BLaER1 treated with 17β-estradiol and CSF1 and Interleukin-3, amounts not matched to agents 10 nM and 100 nM (cell line): ENCODE measurements around the gene ZSCAN4.

Source experiments
- H3K27ac ChIP-seq, 11 experiments: shearing (Covaris generic); formaldehyde crosslinking; 2 replicates each; pipeline ENCODE4 v1.8.1; 2022
- H3K27me3 ChIP-seq, 11 experiments: shearing (Covaris generic); formaldehyde crosslinking; 2 replicates each; pipeline ENCODE4 v1.8.1; 2022
- H3K36me3 ChIP-seq, 11 experiments: shearing (Covaris generic); formaldehyde crosslinking; 2 replicates each; pipeline ENCODE4 v1.8.1; 2022
- H3K4me1 ChIP-seq, 10 experiments: shearing (Covaris generic); formaldehyde crosslinking; 2 replicates each; pipeline ENCODE4 v1.8.1; 2022
- H3K4me2 ChIP-seq, 11 experiments: shearing (Covaris generic); formaldehyde crosslinking; 2 replicates each; pipeline ENCODE4 v1.8.1; 2022
- H3K4me3 ChIP-seq, 10 experiments: shearing (Covaris generic); formaldehyde crosslinking; 2 replicates each; pipeline ENCODE4 v1.8.1; 2022
- H3K9ac ChIP-seq, 11 experiments: shearing (Covaris generic); formaldehyde crosslinking; 2 replicates each; pipeline ENCODE4 v1.8.1; 2022
- H3K9me3 ChIP-seq, 11 experiments: shearing (Covaris generic); formaldehyde crosslinking; replicated peaks in 1 of 11; 2 replicates each; pipeline ENCODE4 v1.8.1; 2022
- H4K20me1 ChIP-seq, 11 experiments: shearing (Covaris generic); formaldehyde crosslinking; 2 replicates each; pipeline ENCODE4 v1.8.1; 2022
- Cebpa-rat ChIP-seq, 11 experiments: shearing (Covaris generic); IDR thresholded peaks; 2 replicates each; pipeline ENCODE4 v1.8.1; 2022

Gene ZSCAN4

GRCh38 chr19:57643734-57644133 lies 25.0 kb upstream of the ZSCAN4 start:
- no peak overlapping the region for H3K4me3 ChIP-seq
- peaks cover 49 to 58% (median 53%) of the 10 kb centered on the region in 11 experiments for H3K9me3 ChIP-seq
- no peaks in the 10 kb centered on the region for H4K20me1 ChIP-seq
- TF ChIP-seq Cebpa-rat (IDR thresholded peaks at IDR 0.05), result no peak
- no peak overlapping the region for H3K27ac ChIP-seq
- no peak overlapping the region for H3K4me2 ChIP-seq
- H3K9ac ChIP-seq, result no peak overlapping the region
- no peaks in the 10 kb centered on the region for H3K27me3 ChIP-seq
- H3K4me1 ChIP-seq, result no peaks in the 10 kb centered on the region
- H3K36me3 ChIP-seq, result peaks cover 49 to 60% (median 54%) of the 10 kb centered on the region in 11 experiments

GRCh38 chr19:57648331-57649003 lies 20.3 kb upstream of the ZSCAN4 start:
- H3K4me2 ChIP-seq, result no peak overlapping the region
- peaks cover 8 to 21% (median 15%) of the 10 kb centered on the region in 10 experiments; a peak in 19 of 20 replicates for H3K4me1 ChIP-seq
- H3K36me3 ChIP-seq, result peaks cover 1 to 13% (median 6%) of the 10 kb centered on the region in 11 experiments; a peak in 20 of 22 replicates
- no peak overlapping the region for H3K9ac ChIP-seq
- no peak overlapping the region for H3K27ac ChIP-seq
- no peak for TF ChIP-seq Cebpa-rat (IDR thresholded peaks at IDR 0.05)
- no peaks in the 10 kb centered on the region for H4K20me1 ChIP-seq
- H3K27me3 ChIP-seq, result no peaks in the 10 kb centered on the region
- peaks cover 32 to 56% (median 42%) of the 10 kb centered on the region in 11 experiments for H3K9me3 ChIP-seq
- H3K4me3 ChIP-seq, result no peak overlapping the region

- peaks cover 8 to 21% (median 15%) of the 10 kb centered on the region in 10 experiments; a peak in 19 of 20 replicates for H3K4me1 ChIP-seq
- no peaks in the 10 kb centered on the region for H4K20me1 ChIP-seq
- H3K9me3 ChIP-seq, result peaks cover 39 to 78% (median 57%) of the 10 kb centered on the region in 11 experiments
- peak overlapping the region; percentile 44 to 81 (median 70); a peak in 21 of 22 replicates for H3K4me2 ChIP-seq
- peak overlapping the region in 8 of 11 experiments; percentile 10 to 47 (median 34); a peak in 9 of 22 replicates for H3K27ac ChIP-seq
- peak overlapping the region in 7 of 10 experiments; percentile 1 to 36 (median 11); a peak in 5 of 20 replicates for H3K4me3 ChIP-seq
- no peak for TF ChIP-seq Cebpa-rat (IDR thresholded peaks at IDR 0.05)
- peaks cover 0 to 4% (median 0%) of the 10 kb centered on the region in 11 experiments; a peak in 1 of 22 replicates for H3K36me3 ChIP-seq
- H3K9ac ChIP-seq, result no peak overlapping the region; a peak in 1 of 22 replicates
- no peaks in the 10 kb centered on the region for H3K27me3 ChIP-seq
These were observed 17.1 kb upstream of the ZSCAN4 start for GRCh38 chr19:57651654-57651996.

- H3K9me3 ChIP-seq, result peaks cover 39 to 73% (median 57%) of the 10 kb centered on the region in 11 experiments
- peaks cover 8 to 21% (median 15%) of the 10 kb centered on the region in 10 experiments; a peak in 19 of 20 replicates for H3K4me1 ChIP-seq
- no peak for TF ChIP-seq Cebpa-rat (IDR thresholded peaks at IDR 0.05)
- H3K4me2 ChIP-seq, result no peak overlapping the region
- 0 out of 22 replicates have a peak, but pooled peaks cover 0 to 4% (median 0%) of the 10 kb centered on the region in 11 experiments for H3K36me3 ChIP-seq
- no peaks in the 10 kb centered on the region for H3K27me3 ChIP-seq
- H3K9ac ChIP-seq, result no peak overlapping the region
- H4K20me1 ChIP-seq, result no peaks in the 10 kb centered on the region
- H3K27ac ChIP-seq, result no peak overlapping the region
- H3K4me3 ChIP-seq, result no peak overlapping the region
These were observed 15.0 kb upstream of the ZSCAN4 start for GRCh38 chr19:57653689-57654088.

GRCh38 chr19:57655443-57655842 lies 13.3 kb upstream of the ZSCAN4 start:
- Histone ChIP-seq H3K4me1 (peaks cover 8 to 21% (median 15%) of the 10 kb centered on the region in 10 experiments; a peak in 19 of 20 replicates), H3K4me3 (no peak overlapping the region), H3K36me3 (0 out of 22 replicates have a peak, but pooled peaks cover 0 to 4% (median 0%) of the 10 kb centered on the region in 11 experiments), H3K27me3 (peaks cover 0 to 3% (median 0%) of the 10 kb centered on the region in 11 experiments; a peak in 2 of 22 replicates), H3K27ac (no peak overlapping the region), H4K20me1 (no peaks in the 10 kb centered on the region), H3K4me2 (no peak overlapping the region), H3K9me3 (peaks cover 34 to 57% (median 46%) of the 10 kb centered on the region in 11 experiments), H3K9ac (no peak overlapping the region)
- TF ChIP-seq Cebpa-rat (IDR thresholded peaks at IDR 0.05), result no peak

- TF ChIP-seq Cebpa-rat (IDR thresholded peaks at IDR 0.05), result no peak
- no peak overlapping the region for H3K4me2 ChIP-seq
- peaks cover 3 to 12% (median 7%) of the 10 kb centered on the region in 10 experiments; a peak in 19 of 20 replicates for H3K4me1 ChIP-seq
- peaks cover 0 to 6% (median 0%) of the 10 kb centered on the region in 11 experiments; a peak in 2 of 22 replicates for H3K27me3 ChIP-seq
- H3K36me3 ChIP-seq, result 0 out of 22 replicates have a peak, but pooled peaks cover 0 to 4% (median 0%) of the 10 kb centered on the region in 11 experiments
- H4K20me1 ChIP-seq, result no peaks in the 10 kb centered on the region
- H3K9ac ChIP-seq, result no peak overlapping the region
- H3K4me3 ChIP-seq, result no peak overlapping the region
- no peak overlapping the region for H3K27ac ChIP-seq
- H3K9me3 ChIP-seq, result peaks cover 33 to 48% (median 38%) of the 10 kb centered on the region in 11 experiments
These were observed 12.4 kb upstream of the ZSCAN4 start for GRCh38 chr19:57656346-57656745.

- Histone ChIP-seq H4K20me1 (peaks cover 0 to 6% (median 0%) of the 10 kb centered on the region in 11 experiments; a peak in 1 of 22 replicates), H3K27ac (peak overlapping the region in 1 of 11 experiments; percentile 30; a peak in 1 of 22 replicates), H3K4me2 (peak overlapping the region; percentile 84 to 94 (median 90)), H3K27me3 (peaks cover 31 to 48% (median 40%) of the 10 kb centered on the region in 11 experiments), H3K4me3 (peak overlapping the region; percentile 49 to 73 (median 62)), H3K9ac (peak overlapping the region; percentile 33 to 77 (median 64); a peak in 20 of 22 replicates), H3K4me1 (peaks cover 4 to 15% (median 11%) of the 10 kb centered on the region in 10 experiments; a peak in 13 of 20 replicates), H3K36me3 (no peaks in the 10 kb centered on the region), H3K9me3 (no peaks in the 10 kb centered on the region)
- TF ChIP-seq Cebpa-rat (IDR thresholded peaks at IDR 0.05), result no peak
These were observed 4.2 kb upstream of the ZSCAN4 start for GRCh38 chr19:57664269-57665127.

- no peak overlapping the region for H3K9ac ChIP-seq
- H3K4me2 ChIP-seq, result peak overlapping the region in 1 of 11 experiments; percentile 88; a peak in 1 of 22 replicates
- no peak for TF ChIP-seq Cebpa-rat (IDR thresholded peaks at IDR 0.05)
- H3K9me3 ChIP-seq, result no peaks in the 10 kb centered on the region
- H4K20me1 ChIP-seq, result peaks cover 0 to 6% (median 0%) of the 10 kb centered on the region in 11 experiments; a peak in 1 of 22 replicates
- peaks cover 31 to 46% (median 40%) of the 10 kb centered on the region in 11 experiments for H3K27me3 ChIP-seq
- peaks cover 4 to 15% (median 11%) of the 10 kb centered on the region in 10 experiments; a peak in 13 of 20 replicates for H3K4me1 ChIP-seq
- H3K4me3 ChIP-seq, result no peak overlapping the region
- no peak overlapping the region for H3K27ac ChIP-seq
- no peaks in the 10 kb centered on the region for H3K36me3 ChIP-seq
These were observed 3.4 kb upstream of the ZSCAN4 start for GRCh38 chr19:57665261-57665806.
